NOMO-1 treated with dmso at 0.1 percent for 144 hours (cell line): ENCODE measurements around the gene FCHSD1.

Experiments used
- DNase-seq: peaks from one replicate; lab custom pipeline; 2025; ENCODE audit not compliant: unreplicated experiment; lab: John Stamatoyannopoulos, UW

The FCHSD1 gene

DNA sequence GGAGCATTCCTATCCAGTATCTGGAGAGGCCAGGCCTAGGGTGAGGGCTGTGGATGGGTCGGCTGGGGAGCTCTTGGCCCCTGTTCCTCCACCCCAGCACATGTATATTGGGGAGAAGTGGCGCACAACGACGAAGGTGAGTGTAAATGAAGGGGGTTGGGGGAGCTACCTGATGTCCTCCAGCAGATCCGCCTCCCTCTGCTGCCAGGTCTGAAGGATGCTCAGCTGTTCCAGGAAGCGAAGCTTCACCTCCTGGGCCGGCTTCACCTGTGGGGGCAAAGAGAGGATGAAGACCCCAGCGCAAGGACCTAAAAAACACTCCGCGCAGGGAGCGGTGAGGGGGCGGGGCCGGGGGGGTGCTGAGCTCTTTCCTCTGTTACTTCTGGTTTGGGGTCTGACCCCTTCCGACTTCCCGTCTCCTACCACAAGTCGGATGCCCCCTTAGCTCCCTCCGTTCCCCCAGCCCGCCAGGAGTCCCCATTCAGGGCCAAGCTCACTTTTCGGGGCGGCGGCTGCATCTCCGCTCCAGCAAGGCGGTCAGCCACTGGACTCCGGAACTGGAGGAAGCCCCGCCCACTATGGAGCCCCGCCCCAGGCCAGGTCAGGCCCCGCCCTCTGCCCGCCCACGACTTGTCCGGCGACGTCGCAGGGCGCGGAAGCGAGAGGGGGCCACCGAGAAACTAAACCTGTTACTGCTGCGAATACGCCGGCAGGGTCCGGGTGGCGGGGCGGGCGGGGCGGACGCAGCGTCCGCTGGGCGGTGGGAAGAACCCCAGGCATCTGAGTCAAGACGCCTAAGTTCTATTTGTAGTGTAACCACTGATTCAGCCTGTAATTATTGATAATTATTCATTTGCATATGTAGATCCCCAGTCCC, at the start of gene FCHSD1:
TSS of gene FCHSD1 (minus strand) at position 568 of the 877 bp plus-strand sequence. CDS start at position 518, 50 bp downstream.
- peak; percentile 62 for DNase-seq

DNA sequence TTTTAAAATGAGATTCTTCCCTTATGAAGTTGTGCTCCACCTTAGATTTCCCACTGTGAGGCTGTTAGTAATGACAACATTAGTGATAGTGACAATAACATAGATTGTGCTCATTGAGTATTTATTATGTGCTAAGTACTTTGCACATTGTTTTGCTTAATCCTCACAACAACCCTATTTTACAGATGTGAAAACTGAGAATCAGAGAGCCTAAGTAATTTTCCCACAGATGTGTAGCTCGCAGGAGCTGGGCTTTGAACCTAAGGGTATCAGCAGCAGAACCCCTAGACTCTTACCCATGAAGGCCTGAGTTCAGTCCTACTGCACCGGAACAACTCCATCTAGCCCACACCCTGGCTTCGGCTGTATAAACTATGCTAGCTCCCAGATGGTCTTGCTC, 46.4 kb upstream of the FCHSD1 start:
- DNase-seq: no peak

DNA sequence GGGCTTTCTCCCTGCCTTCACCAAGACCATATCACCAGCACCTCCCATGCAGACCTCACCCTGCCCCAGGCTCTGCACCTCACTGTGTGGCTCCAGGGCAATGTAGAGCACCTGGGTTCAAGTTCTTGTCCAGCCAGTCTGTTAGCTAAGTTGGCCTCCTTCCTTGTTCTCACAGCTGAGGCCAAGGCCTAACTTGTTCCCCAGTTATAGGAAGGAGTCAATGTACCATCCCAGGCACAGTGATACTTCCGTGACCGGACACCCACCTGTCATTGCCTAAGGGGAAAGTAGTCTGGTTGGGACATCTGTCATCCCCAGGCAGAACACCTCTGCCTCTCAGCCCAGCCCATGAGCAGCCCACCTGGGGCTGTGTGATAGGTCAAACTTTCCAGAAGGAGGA, 45.2 kb upstream of the FCHSD1 start:
- no peak for DNase-seq

- no peak for DNase-seq
These were observed 44.5 kb upstream of the FCHSD1 start for GRCh38 chr5:141695627-141696215.

DNA sequence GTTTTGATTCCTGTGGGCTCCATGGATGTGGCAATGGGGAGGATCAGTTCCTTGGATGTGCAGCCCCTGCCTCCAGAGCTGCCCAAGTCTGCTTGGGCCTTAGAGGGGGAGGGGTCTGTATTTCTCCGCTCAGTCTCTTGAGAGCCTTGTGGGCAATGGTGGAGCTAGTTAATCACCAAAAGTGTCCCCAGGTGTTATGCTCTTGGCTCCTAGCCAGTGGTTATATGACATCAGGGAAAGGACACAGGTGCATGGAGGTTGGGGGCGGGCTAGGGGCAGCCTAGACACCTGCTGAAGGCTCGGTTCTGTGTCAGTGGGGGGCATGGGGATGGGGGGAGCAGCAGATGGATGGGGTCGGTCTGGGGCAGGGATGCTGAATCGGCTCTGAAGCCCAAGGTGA, 43.3 kb upstream of the FCHSD1 start:
- DNase-seq: no peak

GRCh38 chr5:141692919-141693725, 41.9 kb upstream of the FCHSD1 start:
- no peak for DNase-seq

DNA sequence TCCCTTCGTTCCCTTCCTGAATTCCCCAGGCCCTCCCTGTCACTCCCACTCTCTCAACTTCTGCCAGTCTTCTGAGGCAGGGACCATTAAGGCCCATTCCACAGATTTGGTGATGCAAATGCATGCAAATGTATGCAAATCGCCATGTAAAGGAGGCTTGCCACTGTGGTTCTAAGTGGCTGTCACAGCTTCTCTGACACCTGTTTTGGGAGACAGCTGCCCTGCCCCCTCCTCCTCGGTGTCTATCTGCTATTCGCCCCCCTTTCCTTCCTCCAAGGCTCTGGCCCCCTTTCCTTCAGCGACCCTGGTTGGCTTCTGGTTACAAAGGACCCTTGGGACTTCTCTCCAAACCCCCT, 41.3 kb upstream of the FCHSD1 start:
- no peak for DNase-seq

- peak; percentile 68 for DNase-seq
These were observed 40.8 kb upstream of the FCHSD1 start for GRCh38 chr5:141691867-141692532.

- DNase-seq: peak; percentile 9
These were observed 40.2 kb upstream of the FCHSD1 start for GRCh38 chr5:141691286-141691866.

- no peak for DNase-seq
These were observed 35.6 kb upstream of the FCHSD1 start for GRCh38 chr5:141686648-141687416.

DNA sequence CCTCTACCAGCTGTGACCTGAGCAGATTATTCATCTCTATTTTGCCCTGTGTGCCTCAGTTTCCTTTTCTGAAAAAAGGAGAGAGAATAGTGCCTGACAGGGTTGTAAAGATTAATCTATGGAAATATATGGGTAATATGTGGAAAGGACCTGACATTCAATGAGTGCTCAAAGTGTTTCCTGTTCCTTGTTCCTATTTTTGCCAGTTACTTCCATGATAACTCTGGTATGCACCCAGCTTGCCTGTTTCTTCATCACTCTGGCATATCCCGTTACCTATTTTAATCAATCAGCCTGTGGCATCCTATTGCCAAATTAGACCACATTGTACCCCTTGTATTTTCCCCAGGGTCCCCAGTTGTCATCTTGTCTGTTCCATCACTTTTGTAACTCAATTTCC, 34.4 kb upstream of the FCHSD1 start:
- DNase-seq: no peak

DNA sequence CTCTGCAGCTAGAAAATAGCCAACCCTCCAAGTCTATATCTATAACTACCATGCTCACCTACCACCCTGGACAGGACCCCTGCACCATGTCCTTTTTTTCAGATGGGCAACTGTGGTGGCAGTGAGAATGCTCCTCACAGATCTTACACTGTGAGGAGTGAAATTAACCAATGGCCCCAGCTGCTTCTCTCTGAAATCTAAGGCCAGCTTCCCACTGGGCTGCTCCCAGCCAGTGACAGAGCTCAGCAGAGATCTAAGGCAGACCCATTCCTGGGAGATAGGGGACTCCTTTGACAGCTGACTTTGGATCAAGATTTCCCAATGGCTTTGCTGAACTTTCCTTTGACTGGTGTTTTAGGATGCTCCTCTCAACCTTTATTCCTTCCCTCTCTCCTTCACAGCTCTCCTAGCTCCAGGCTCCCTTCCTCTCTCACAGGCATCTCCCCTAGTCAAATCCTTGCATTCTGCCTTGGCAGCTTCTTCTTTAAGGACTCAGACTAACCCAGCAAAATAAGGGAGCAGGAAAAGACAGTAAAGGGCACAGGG, 32.5 kb upstream of the FCHSD1 start:
- DNase-seq: no peak

DNA sequence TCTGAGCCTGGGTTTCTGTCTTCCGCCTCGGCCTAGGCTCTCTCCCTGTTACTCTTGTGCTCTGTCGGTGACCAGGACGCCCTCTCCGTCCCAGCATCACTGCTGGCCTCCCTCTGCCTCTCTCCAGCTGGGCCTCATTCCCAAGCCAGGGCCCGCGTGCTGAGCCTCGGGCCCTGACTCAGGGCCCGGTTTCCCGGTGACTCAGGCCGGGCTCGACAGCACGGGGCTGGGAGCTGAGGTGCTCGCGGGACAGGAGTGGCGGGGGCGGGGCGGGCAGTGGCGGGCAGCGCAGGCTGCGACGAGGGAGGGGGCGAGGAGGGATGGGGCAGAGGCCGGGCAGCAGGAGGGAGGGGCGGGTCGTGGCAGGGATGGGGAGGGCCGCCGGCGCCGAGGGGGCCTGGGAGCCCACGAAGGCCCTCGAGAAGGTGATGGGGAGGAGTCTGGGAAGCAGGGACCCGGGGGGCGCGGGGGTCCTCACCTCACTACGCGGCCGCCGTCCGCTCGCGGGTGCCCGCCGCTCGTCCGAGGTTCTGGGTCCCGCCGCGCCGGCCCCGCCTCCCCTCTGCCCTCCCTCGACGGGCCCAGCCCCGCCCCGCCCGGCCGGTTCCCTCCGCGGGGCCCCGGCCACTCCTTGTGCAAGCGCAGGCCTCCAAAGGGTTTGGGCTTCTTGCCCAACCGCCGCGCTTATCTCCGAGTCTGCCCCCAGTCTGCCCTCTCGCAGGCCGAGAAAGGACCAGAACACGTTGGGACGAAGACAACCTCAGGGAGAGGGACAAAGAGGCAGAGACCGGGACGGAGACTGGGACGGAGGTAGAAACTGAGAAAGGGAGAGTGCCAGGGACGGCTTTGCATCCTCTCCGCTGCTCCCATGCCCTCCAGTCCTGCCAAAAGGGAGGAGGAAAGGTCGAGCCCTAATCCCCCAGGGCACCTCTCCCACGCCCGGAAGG, 30.8 kb upstream of the FCHSD1 start, which contains the start of gene ARAP3:
TSS of gene ARAP3 (minus strand) at position 536 of the 947 bp plus-strand sequence. CDS start 1,744 bp downstream, outside the sequence.
- peak; percentile 82 for DNase-seq

DNA sequence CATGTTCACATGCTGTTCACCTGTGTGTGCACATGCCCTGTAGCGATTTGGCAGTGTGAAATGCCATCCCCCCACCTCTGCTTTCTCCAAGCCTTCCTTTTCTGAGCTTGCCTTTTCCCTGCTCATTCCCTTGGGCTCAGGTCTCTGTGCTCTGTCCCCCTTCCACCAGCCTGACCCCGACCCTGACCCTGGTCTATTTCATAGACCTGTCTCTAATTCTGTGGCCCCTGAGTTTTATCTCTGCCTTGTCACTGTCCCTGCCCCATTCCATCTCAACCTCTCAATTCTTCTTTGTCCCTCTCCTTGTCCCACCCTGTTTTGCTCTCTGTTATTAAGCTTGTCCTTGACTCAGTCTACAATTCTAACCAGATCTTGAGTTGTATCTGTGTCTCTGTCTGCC, 30.1 kb upstream of the FCHSD1 start:
- DNase-seq: no peak

GRCh38 chr5:141680751-141681201, 29.6 kb upstream of the FCHSD1 start:
- DNase-seq: no peak

DNA sequence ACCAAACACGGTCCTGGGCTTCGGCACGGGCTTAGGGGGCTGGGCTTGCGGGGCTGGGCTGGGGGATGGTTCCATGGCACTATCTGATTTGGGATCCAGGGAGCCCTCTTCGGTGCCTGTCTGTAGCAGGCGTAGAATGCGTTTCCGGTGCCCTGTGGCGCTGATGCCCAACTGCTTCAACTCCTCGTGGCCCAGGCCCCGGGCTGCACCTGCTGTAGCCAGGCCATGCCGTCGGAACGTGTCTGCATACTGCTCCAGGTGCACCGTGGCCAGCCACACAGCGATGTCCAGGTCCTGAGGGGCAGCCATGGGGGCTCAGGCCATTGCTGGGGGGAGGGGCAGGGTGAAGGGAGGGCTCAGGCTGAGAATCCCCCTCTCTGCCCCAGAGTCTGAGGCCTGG, 29.0 kb upstream of the FCHSD1 start:
- DNase-seq: no peak

- DNase-seq: no peak
These were observed 26.2 kb upstream of the FCHSD1 start for GRCh38 chr5:141677415-141677814.

GRCh38 chr5:141675672-141676071, 24.5 kb upstream of the FCHSD1 start:
- DNase-seq: no peak
